IPS-NIHi11 (cell line): ENCODE results near the gene ZSWIM6.

Experiments used
- DNase-seq: peaks from one replicate; pipeline ENCODE4 v3.0.0; 2012; ENCODE audit warnings: mixed read lengths, low spot score

Gene ZSWIM6

DNA sequence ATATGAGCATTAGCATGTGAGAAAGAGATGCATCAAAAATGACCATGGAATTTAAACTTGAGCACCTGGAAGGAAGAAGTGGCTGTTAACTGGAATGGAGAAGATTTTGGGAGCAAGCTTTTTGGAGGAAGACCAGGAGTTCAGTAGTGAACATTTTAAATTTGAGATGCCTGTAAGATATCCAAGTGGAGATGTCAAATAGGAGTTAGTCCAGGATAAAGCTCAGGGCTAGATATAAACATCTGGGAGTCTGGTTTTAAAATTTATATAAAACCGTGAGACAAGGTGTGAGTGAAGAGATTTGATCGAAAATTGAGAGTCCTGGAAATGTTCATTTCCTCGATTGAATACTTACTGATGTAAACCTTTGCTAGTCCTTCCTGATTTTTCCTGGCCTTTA, 217.5 kb downstream of the ZSWIM6 start:
- no peak for DNase-seq

DNA sequence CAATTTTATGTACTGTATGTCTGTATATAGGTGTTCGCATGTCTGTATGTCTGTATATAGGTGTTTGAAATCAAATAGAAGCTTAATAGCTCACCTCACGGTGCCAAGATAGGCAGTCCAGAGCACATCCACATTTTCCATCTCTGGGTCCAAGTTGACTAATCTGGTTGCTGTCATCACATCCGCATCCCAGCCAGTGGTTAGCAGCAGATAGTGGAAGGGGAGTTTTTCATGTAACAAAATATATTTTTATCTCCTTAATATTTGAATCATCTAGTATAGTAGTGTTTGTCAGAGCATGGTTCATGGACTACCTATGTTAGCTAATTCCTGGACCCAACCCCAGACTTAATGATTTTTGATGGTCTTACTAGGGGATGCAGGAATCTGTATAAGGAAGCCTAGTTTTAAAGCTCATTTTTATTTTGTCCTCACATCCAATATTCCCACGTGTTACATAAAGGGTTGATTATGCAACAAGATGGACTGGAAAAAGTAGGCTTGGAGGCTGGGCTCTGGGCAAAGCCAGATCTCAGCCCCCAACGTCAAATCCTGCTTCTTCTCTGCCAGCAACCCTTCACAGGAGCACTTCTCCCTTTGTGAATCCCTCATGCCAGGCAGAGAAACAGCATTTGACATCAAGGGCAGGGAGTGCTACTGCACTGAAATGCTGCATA, 219.7 kb downstream of the ZSWIM6 start:
- DNase-seq, result no peak

DNA sequence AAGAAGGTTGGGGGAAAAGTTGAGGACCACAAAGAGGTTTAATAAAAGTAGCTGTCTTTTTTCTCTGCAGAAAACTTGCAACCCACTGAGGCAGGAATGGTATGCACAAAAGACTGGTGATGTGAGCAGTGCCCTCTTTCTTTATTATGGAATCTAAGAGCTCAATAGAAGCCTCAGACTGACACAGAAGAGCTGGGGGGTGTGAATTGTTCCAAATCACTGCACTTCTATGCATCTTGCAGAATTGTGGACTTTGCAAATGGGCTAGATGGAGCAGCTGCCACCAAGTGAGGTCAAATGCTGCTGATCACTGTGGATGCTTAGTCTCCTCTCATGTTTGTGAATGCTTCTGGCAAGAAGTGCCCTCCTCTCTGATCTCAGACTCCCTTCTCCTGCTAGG, 227.1 kb downstream of the ZSWIM6 start:
- no peak for DNase-seq

DNA sequence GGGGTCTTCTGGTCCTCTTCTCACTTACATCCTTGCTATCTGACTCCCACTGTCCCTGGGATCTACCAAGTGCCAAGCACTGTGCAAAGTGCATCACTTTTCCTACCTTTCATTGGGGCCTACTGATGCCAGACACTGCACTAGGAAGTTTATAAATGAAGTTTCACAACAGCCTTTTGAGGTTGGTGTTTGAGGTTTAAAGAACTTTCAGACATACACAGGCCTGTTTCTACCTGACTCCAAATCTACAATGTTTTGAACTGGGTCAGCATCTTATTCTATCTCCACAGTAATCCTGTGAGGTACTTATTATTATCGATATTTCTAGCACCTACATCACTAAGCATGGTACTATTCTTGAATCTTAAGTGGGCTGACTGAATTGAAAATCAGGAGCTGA, 227.7 kb downstream of the ZSWIM6 start:
- no peak for DNase-seq

DNA sequence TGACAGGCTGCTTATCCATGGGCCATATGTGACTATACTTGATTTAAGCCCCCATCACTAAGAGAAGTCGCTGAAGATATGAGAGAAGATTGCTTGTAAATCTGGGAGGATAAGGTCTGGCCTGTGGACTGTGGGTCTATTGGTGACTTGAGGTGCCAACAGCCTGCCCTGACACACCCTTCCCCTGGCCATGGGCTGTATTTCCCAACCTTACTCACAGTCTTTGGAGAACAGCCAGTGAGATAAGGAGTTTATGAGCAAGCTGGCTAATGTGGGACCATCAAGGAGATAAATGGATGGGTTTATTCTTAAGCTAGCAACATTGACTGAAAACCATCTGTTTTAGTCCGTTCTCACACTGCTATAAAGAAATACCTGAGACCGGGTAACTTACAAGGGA, 231.3 kb downstream of the ZSWIM6 start:
- DNase-seq, result no peak

DNA sequence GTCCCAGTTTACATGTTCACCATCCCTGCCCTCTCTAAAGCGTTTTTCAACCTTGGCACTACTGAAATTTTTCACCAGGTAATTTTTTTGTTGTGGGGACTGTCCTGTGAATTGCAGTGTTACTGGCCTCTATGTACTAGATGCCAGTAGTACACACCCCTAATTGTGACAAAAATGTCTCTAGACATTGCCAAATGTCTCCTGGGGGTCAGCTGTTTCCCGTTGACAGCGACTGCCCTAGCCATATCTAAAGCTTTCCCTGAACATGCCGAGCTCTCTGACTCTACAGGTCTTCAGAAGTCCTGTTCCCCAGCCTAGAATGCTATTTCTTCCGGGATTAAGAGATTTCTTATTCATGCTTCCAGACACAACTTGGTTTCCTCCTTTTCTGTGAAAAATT, 235.3 kb downstream of the ZSWIM6 start:
- no peak for DNase-seq

DNA sequence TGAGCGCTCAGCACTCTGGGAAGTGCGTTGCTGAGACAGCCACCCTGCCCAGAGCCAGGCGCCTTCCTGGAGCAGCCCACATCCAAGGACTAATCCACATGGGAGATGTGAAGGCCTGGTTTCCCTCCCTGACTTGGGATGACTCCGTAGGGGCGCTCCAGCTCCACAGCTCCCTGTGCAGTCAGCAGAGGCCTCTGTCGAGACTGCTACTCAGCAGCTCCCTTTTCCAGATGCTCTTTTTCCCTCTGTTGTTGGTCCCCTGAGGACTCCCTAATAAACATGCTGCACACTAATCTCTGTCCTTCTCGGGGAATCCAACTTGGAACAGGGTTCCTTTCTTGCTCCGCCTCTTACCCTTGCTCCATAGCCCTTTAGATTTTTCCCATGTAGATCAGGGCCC, 237.3 kb downstream of the ZSWIM6 start:
- no peak for DNase-seq

DNA sequence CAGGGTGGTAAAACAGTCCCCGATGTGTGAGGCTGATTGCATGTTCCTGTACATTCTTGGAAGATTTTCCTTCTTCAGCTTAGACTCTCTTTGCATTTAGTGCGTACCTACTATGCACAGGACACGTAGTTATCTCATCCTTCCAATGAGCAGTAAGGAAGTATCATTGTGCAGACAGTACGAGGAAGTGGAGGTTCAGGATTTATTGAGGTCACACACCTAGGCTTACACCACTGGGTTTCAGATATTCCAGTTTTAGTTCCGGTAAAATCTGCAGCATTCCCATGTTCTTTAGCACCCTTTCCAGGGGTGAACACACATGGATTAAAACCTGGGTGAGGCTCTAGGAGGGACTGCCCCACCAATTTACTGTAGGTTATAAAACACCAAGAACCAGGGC, 238.7 kb downstream of the ZSWIM6 start:
- no peak for DNase-seq

DNA sequence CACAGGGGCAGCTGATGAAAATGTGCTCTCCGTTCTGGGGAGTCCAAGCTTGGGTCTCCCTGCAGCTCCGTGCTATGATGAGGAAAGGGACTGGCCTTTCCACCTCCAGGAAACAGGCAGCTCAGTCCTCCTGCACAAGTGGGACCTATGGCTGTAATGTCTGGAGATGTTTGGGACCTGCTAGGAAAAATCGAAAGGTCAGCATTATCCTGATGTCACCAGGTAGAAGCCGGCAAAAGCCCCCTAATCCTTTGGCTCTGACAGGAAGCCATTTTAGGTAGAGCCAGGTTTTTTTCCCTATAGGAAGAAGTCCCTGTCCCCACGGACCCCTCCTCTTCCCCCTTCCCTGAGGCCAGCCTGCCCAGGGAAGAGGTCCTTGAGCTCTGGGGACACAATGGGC, 240.9 kb downstream of the ZSWIM6 start:
- no peak for DNase-seq

DNA sequence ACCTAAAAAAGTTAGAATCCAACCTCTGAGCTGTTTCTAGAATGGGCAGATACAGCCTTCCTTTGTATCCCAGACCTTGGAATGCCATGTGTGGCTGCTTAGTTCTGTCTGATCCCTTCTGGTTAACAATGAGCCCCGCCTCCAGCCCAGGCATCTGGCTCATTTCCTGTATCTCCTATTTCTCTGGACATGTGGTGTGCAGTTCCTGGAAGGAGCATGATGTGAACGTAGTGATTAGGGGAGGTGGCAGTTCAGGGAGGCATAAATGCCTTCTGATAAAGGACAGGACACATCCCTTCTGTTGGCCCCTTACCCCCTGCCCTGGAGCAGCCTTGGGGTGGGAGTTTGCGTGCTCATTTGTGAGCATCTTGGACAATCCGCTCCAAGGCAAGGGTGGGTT, 243.0 kb downstream of the ZSWIM6 start:
- DNase-seq, result peak; percentile 29

DNA sequence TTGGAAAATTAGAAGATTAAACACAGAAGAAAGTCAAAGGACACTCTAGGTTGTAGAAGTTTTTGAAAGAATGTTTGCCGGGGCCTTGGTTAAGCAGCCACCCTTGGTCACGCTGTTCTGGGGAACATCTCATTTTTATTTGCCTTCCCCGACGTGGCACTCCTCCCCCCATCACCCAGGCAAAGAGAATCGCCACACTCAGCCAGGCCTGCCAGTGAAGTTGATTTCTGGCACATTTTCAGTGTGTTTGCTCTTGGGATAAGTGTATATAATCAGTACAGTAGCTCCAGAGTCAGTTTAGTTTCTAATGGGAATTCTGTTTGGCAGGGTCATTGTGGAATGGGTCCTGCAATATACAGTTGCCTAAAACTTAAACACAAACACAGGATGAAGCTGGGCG, 243.5 kb downstream of the ZSWIM6 start:
- no peak for DNase-seq

DNA sequence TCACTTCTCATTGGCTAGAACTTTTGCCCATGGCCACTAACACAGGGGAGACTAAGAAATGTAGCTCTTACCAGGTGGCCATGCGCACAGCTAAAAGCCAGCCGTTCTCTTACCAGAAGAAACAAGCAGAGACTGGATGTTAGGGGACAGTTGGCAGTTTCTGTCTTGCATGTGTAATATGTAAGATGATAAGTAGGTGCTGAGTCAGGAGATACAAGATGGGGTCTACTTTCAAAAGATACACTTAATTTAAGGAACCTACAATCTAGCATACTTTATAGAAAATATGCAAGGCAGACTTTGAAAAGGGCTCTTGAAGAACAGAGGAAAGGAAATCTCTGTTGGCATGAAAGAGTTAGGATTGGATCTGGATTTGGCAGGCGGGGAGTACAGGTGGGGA, 244.5 kb downstream of the ZSWIM6 start:
- DNase-seq, result no peak

DNA sequence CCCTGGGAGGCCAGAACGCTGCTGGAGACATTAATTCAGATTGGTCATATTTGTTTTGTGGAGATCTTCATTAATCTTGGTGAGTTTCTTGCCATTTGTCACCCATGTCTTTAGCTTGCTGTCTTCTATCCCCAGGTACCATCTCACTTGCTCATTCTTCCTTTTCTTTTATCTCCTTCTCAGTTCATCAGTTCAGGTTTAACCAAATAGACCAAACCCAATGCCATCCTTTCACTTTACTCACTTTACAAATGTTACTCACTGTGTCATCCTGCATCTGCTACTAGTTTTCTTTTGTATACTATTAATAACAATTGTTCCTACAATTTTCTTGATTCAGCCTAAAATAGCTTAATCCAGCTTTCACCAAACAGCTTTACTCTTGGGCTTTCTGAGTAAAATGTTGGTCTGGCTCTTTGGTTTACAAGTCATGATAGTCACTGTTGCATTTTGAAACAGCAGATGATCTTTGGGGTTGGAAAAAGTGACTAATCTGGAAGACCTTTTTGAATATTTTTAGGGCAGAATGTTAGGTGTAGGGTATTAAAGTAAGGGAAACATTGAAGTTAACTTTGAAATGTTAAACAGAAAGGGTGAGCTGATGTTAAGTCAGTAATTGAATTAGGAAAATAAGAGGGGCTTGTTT, 246.9 kb downstream of the ZSWIM6 start:
- no peak for DNase-seq

DNA sequence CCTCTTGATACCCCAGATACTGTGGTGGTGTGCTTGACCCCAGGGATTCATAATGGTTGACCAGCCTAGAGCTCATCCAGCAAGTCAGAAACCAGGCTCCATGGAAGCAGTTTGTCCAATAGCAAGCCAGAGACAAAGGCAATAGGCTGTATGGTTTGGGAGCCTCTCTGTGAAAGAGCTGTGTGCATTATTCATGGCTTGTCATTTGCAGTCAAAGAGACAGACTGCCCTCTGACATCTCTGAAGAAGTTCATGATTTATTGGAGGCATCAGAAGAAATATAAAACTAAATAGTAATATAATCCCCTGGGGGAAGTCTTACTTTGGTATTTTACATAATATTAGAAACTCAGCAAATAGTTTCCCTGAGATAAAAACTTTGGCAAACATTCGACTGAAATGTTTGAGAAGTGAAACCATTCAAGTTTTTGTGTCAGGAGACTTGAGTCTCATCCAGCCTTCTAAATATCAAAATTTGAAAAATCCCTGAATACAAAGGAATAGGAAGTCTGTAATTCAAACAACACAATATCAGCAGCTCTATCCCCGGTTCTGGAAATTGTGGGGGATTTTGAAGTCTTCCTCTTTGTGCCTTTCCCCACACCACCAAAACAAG, 250.3 kb downstream of the ZSWIM6 start:
- DNase-seq, result no peak

DNA sequence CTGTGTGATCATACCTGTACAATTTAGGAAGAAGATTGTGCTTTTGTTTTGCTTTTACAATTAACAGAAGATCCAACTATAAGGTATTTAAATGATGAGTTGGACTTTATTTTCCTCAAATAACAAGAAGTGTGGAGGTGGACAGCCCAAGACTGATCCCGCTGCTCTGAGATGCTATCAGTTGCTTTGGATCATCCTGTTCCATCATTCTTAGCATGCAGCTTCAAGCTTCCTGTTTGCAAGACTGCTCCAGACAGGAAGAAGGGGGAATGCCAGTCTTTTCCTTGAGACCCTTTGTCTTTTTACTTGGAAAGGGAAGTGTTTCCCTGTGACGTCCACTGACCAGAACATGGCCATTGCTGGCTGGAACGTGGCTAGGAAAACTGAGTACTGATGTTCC, 250.8 kb downstream of the ZSWIM6 start:
- no peak for DNase-seq

DNA sequence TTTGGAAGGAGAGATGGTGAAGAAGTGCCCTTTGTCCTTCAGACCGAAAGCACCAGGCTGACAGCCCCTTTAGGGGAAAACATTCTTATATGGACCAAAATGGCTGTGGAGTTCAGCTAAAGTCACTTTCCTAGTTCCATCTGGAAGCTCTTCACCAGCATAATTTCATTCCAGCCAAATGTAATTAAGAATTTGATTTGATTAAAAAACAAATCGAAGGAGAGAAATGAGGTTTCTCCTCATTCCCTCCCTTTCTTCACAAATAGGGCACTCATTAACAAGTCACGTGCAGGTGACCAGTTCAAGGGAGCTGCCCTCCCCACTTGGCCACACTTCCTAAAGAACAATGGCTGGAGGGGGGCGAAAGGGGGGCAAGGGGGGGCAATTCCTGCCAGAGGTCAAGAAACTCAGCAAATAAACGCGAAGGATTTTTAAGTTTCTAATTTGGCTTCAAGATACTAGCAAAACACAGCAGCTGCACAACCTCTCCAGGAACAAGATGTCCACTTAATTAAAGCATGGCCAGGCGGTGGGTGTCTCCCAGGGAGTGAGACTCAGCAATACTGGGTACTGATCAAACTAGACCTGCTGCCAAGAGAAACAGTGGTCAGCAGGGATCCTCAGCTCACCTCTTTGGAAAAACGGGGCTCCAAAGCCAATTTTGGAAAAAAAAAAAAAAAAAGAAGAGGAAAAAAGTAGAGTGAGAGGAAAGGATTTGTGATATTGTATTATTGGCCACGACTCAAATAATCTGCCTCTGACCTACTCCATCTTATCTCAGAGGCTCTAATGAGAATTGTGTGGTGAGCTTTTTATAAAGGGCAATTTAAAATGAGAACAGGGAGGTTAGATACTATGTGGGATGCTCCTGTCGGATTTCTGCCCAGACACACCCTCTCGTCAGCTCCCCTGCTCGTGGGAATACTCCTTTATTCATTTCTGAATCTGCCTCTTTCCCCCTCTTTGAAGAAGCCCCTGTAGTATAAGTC, 254.3 kb downstream of the ZSWIM6 start:
- DNase-seq, result no peak

DNA sequence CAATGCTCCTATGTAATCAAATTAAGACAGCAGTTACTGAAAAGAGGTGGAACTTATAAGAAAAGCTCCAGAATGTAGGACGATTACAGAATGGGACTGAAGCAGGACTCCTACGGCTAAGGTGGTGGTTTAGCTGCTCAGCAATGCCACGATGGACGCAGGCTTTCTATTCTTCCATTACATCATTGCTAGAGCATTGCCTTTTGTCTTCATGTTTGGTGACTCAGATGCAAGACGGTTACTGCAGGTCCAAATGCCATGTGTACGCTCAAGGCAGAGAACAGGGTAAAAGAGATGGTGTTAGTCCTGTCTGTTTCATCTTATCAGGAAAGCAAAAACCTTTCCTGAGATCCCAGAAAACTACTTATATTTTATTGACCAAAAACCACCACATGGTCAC, 255.1 kb downstream of the ZSWIM6 start:
- DNase-seq, result no peak

DNA sequence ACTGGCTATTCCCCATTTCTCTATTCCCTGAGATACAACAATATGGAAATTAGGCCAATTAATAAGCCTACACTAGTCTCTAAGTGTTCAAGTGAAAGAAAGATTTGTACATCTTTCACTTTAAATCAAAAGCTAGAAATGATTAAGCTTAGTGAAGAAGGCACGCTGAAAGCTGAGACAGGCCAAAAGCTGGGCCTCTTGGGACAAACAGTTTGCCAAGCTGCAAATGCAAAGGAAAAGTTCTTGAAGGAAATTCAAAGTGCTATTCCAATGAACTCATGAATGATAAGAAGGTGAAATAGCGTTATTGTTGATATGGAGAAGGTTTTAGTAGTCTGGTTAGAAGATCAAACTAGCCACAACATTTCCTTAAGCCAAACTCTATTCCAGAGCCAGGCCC, 256.2 kb downstream of the ZSWIM6 start:
- no peak for DNase-seq

DNA sequence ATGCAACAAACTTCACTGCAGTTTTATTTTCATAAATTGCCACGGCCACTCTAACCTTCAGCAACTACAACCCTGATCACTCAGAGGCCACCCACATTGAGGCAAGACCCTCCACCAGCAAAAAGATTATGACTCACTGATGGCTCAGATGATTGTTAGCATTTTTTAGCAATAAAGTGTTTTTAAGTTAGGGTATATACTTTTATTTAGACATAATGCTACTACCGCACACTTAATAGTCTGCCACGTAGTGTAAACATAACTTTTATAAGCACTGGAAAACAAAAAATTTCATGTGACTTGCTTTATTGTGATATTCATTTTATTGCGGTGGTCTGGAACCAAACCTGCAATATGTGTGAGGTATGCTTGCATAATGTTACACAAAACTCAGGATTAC, 257.9 kb downstream of the ZSWIM6 start:
- no peak for DNase-seq

DNA sequence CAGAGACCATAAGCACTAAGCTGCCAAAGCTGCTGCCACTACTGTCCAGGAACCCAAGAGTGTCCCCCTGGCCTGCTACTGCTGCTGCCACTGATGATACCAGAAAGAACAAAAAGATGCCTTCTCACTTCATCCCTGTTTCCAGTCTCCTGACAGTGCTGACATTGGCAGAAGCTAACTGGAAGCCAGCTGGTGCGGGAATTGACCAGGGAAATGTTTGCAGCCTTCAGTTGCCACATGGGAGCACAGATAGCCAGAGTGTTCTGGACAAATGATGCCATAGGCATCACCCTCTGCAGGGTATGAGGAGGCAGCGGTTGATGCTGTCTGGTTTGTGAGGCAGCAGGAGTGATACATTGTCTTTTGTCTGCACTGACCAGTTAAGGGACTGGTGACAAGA, 258.4 kb downstream of the ZSWIM6 start:
- DNase-seq, result no peak

DNA sequence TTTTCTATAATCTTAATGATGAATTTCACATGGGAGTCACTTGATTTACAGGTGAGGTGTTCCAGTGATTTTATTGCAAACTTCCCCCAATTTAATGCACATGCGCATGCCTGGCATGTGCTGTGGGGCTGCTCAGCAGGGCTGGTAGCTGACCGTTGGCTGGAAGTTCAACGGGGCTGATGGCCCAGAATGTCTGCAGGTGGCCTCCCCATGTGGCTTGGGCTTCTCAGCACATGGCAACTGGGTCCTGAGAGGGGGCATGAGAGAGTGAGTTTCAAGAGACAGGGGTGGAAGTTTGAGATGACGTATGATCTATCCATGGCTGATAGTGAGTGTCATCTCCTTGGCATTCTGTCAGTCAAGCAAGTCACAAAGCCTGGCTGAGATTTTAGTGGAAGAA, 259.8 kb downstream of the ZSWIM6 start:
- no peak for DNase-seq

DNA sequence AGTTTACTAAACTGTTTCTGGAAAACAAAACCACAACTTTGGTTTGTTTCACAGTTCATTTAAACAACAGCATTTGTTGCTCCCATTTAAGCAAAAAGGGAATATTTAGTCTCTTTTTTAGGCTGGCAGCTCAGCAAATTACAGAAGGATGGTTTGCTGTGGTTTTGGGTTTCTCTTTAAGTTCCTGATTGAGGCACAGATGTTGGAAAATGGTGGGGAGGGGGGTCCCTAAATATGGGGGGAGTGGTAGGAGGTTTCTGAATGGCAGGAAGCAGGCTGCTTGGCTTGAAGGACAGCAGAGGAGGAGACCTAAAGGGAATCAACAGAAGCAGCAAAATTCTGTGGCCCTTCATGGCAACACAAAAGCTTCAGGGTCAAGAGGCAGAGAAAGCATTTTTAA, 263.4 kb downstream of the ZSWIM6 start:
- DNase-seq, result no peak
